Measurements from ENCODE around the gene ARAP3.
"Not testable (repeated sequence)": the region's sequence is repeated elsewhere in the genome, so short reads cannot be mapped to it uniquely, and the experiment has no call there.

Gene ARAP3

GRCh38 chr5:141681695-141682641, at the start of gene ARAP3:
Gene ARAP3, minus strand, starts transcription at chr5:141682230. Its CDS starts 1,744 bp downstream, at chr5:141680486.
- Histone ChIP-seq H3K36me3 (ENCODE audit: control insufficient read depth, insufficient read depth, low read length) (no peaks in the 10 kb centered on the region), H3K4me3 (replicated peaks; ENCODE audit: low read depth, low read length) (no peak within 1 kb of the TSS), H3K27me3 (replicated peaks; ENCODE audit: control insufficient read depth, insufficient read depth, low read length) (peaks cover 3% of the 10 kb centered on the region; the same call in 1 of the 2 replicates)
- DNase-seq (ENCODE audit: extremely low read depth, insufficient read length), result no peak
- no peak for TF ChIP-seq CTCF (IDR thresholded peaks at IDR 0.05; ENCODE audit: insufficient read depth, low read length, poor library complexity, severe bottlenecking)

GRCh38 chr5:141729387-141730006, 47.5 kb upstream of the ARAP3 start:
- no peak overlapping the region for H3K4me3 ChIP-seq (replicated peaks; ENCODE audit: low read depth, low read length)
- H3K27me3 ChIP-seq (replicated peaks; ENCODE audit: control insufficient read depth, insufficient read depth, low read length), result peaks cover 2% of the 10 kb centered on the region
- no peak for DNase-seq (ENCODE audit: extremely low read depth, insufficient read length)
- H3K36me3 ChIP-seq (ENCODE audit: control insufficient read depth, insufficient read depth, low read length), result no peaks in the 10 kb centered on the region
- no peak for TF ChIP-seq CTCF (IDR thresholded peaks at IDR 0.05; ENCODE audit: insufficient read depth, low read length, poor library complexity, severe bottlenecking)

GRCh38 chr5:141725891-141726290, 43.9 kb upstream of the ARAP3 start:
- no peak for TF ChIP-seq CTCF (IDR thresholded peaks at IDR 0.05; ENCODE audit: insufficient read depth, low read length, poor library complexity, severe bottlenecking)

GRCh38 chr5:141725174-141725573, 43.1 kb upstream of the ARAP3 start:
- DNase-seq (ENCODE audit: extremely low read depth, insufficient read length); H3K27me3 ChIP-seq (replicated peaks; ENCODE audit: control insufficient read depth, insufficient read depth, low read length); H3K36me3 ChIP-seq (ENCODE audit: control insufficient read depth, insufficient read depth, low read length); H3K4me3 ChIP-seq (replicated peaks; ENCODE audit: low read depth, low read length): not testable (repeated sequence)

More at GRCh38 chr5:141725891-141726290, 43.9 kb upstream of the ARAP3 start:
- no peak for DNase-seq (ENCODE audit: extremely low read depth, insufficient read length)
- Histone ChIP-seq H3K4me3 (replicated peaks; ENCODE audit: low read depth, low read length) (no peak overlapping the region), H3K27me3 (replicated peaks; ENCODE audit: control insufficient read depth, insufficient read depth, low read length) (peaks cover 2% of the 10 kb centered on the region), H3K36me3 (ENCODE audit: control insufficient read depth, insufficient read depth, low read length) (no peaks in the 10 kb centered on the region)

- no peak for DNase-seq (ENCODE audit: extremely low read depth, insufficient read length)
- H3K27me3 ChIP-seq (replicated peaks; ENCODE audit: control insufficient read depth, insufficient read depth, low read length), result no peaks in the 10 kb centered on the region; the same call in 1 of the 2 replicates
Observed at GRCh38 chr5:141722266-141722665, 40.2 kb upstream of the ARAP3 start.

More at GRCh38 chr5:141722266-141722665, 40.2 kb upstream of the ARAP3 start:
- TF ChIP-seq CTCF (IDR thresholded peaks at IDR 0.05; ENCODE audit: insufficient read depth, low read length, poor library complexity, severe bottlenecking), result no peak
- H3K4me3 ChIP-seq (replicated peaks; ENCODE audit: low read depth, low read length), result no peak overlapping the region
- H3K36me3 ChIP-seq (ENCODE audit: control insufficient read depth, insufficient read depth, low read length), result no peaks in the 10 kb centered on the region
